Nephron (organoid): ENCODE measurements around the gene TEX48.

Experiments
- H3K27ac Mint-ChIP-seq, 3 experiments: 2 replicates each; pipeline ENCODE4 v1.8.0; 2020; ENCODE audit warnings: mixed read lengths in 3 of 3, mild to moderate bottlenecking in 2 of 3, moderate library complexity in 1 of 3
- H3K27me3 Mint-ChIP-seq: 2 replicates; pipeline ENCODE4 v1.8.0; 2021; ENCODE audit warnings: low read depth, mild to moderate bottlenecking, moderate library complexity, mixed read lengths
- H3K36me3 Mint-ChIP-seq: 2 replicates; pipeline ENCODE4 v1.8.0; 2020; ENCODE audit warnings: low read depth, mixed read lengths
- H3K4me1 Mint-ChIP-seq: 2 replicates; pipeline ENCODE4 v1.8.0; 2020; ENCODE audit warnings: mixed read lengths
- H3K4me3 Mint-ChIP-seq, 3 experiments: 2 replicates each; pipeline ENCODE4 v1.8.0; 2020; ENCODE audit warnings: mild to moderate bottlenecking in 3 of 3, mixed read lengths in 3 of 3, moderate library complexity in 2 of 3
- H3K9me3 Mint-ChIP-seq: 2 replicates; pipeline ENCODE4 v1.8.0; 2020; ENCODE audit warnings: mixed read lengths
- TF ChIP-seq, protein P1 (sequence below), 3 experiments: fragments of 200-600 bp; sonication (generic); IDR thresholded peaks; one replicate each; pipeline ENCODE4 v1.5.0; 2021; ENCODE audit warnings: antibody characterized with exemption in 3 of 3; ENCODE audit not compliant: unreplicated experiment in 3 of 3

The TEX48 gene

DNA sequence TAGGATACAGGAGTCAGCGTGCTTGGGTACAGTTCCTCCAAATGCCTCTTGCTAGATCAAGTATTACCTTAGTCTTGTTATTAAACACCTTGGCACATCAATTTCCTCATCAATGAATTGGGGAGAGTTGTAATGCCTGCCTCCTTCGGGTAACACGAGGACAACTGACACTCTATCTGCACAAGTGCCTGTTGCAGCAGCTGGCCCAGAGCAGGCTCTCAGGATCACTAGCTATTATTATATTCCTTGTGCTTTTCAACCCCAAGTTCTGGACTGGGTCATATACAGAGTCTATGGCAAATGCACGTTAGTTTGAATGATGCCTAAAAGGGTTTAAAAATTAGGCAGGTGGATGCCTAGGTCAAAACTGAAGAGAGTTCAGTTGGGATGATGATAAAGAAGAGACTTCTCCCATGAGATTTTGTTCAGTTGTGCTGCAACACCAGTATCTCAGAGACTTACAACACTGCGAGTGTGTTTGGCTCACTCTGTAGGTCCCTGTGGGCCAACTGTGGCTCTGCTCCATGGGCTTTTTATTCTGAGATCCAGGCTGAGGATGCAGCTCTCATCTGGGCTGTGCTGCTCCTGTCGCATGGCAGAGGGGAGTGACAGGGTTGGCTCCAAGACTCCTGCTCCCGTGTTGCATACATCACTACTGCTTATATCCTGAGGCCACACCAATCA is 41.1 kb upstream of the TEX48 start:
- TF ChIP-seq, protein P1, sequence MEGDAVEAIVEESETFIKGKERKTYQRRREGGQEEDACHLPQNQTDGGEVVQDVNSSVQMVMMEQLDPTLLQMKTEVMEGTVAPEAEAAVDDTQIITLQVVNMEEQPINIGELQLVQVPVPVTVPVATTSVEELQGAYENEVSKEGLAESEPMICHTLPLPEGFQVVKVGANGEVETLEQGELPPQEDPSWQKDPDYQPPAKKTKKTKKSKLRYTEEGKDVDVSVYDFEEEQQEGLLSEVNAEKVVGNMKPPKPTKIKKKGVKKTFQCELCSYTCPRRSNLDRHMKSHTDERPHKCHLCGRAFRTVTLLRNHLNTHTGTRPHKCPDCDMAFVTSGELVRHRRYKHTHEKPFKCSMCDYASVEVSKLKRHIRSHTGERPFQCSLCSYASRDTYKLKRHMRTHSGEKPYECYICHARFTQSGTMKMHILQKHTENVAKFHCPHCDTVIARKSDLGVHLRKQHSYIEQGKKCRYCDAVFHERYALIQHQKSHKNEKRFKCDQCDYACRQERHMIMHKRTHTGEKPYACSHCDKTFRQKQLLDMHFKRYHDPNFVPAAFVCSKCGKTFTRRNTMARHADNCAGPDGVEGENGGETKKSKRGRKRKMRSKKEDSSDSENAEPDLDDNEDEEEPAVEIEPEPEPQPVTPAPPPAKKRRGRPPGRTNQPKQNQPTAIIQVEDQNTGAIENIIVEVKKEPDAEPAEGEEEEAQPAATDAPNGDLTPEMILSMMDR (IDR thresholded peaks at IDR 0.05; ENCODE audit: unreplicated experiment in 3 of 3): no peak

DNA sequence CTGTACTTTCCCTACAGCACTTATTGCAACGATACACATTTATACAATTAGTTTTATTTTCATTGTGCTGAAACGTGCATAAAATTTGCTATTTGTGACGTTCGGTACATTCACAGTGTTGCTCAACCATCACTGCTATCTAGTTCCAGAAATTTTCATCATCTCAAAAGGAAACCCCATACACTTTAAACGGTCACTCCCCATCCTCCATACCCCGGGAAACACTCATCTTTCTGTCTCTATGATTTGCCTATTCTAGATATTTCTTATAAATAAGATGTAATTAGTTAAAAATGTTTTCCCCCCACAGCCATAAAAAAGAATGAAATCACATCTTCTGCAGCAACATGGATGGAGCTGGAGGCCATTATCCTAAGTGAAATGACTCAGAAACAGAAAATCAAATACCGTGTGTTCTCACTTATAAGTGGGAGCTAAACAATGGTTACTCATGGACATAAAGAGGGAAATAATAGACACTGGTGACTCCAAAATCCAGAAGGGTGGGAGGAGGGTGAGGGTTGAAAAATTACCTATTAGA is 40.2 kb upstream of the TEX48 start:
- peaks cover 7% of the 10 kb centered on the region for H3K9me3 Mint-ChIP-seq
- H3K36me3 Mint-ChIP-seq: no peaks in the 10 kb centered on the region
- peaks cover 31% of the 10 kb centered on the region for H3K27me3 Mint-ChIP-seq
- no peak overlapping the region for H3K27ac Mint-ChIP-seq
- H3K4me3 Mint-ChIP-seq: no peak overlapping the region
- H3K4me1 Mint-ChIP-seq: peaks cover 25% of the 10 kb centered on the region
- TF ChIP-seq, protein P1 (IDR thresholded peaks at IDR 0.05; ENCODE audit: unreplicated experiment in 3 of 3): no peak

More for the DNA sequence above, 41.1 kb upstream of the TEX48 start:
- no peak overlapping the region for H3K4me3 Mint-ChIP-seq
- H3K36me3 Mint-ChIP-seq: no peaks in the 10 kb centered on the region
- peaks cover 4% of the 10 kb centered on the region for H3K9me3 Mint-ChIP-seq
- peaks cover 31% of the 10 kb centered on the region for H3K27me3 Mint-ChIP-seq
- H3K27ac Mint-ChIP-seq: no peak overlapping the region
- H3K4me1 Mint-ChIP-seq: peaks cover 25% of the 10 kb centered on the region

DNA sequence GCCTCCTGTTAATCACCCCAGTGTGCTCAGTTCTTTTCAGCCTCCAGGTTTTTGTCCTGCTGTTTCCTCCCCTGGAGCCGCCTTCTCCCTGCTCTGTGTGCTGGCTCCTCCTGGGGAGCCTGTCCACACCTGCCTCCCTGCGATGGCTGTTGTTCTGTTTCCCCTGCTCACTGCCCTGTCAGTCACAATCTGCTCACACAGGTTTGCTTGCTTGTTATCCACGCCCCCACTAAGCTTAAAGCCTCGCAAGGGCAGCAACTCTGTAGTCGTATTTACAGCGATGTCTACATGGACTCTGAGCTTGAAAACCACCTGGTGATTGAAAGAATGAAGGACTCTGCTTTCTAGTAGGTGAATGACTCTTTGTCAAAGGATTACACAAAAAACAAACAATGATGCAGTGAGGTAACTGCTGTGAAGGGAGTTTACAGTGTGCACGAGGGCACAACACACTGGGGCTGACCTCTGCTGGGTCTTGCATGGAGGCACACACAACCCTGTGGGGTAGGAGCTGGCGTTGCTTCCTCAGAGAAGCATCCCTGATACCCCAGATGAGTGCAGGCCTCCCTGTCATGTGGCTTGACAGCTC is 39.6 kb upstream of the TEX48 start:
- Mint-ChIP-seq H3K27ac (no peak overlapping the region), H3K4me1 (peaks cover 25% of the 10 kb centered on the region), H3K9me3 (peaks cover 7% of the 10 kb centered on the region), H3K27me3 (peaks cover 31% of the 10 kb centered on the region), H3K36me3 (no peaks in the 10 kb centered on the region), H3K4me3 (no peak overlapping the region)
- TF ChIP-seq, protein P1 (IDR thresholded peaks at IDR 0.05; ENCODE audit: unreplicated experiment in 3 of 3): no peak

DNA sequence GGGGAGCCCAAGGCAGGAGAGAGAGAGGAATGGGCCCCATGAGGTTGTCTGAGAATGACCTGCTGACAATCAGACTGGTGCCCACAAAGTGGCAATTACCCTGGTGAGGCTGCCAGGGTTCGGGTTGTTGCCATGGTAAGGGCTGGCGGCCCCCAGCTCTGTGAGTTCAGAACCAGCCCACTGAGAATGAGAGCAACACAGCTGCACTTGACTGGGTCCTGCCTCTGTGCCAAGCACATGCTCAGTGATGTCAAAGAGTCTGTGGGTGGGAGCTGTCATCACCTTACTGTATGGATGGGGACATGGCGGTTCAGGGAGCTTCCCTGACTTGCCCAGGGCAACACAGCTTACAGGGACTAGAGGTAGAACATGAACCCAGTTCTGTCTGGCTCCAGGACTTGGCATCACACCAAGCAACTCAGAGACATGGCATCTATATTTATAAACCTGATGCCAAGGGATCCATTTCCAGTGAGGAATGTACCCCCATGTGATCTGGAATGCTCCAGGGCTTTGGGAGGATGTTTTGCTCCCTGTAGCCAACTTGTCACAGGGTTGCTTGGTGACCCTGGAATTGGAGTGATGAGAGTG is 38.2 kb upstream of the TEX48 start:
- TF ChIP-seq, protein P1 (IDR thresholded peaks at IDR 0.05; ENCODE audit: unreplicated experiment in 3 of 3): no peak
- H3K4me1 Mint-ChIP-seq: peaks cover 20% of the 10 kb centered on the region
- H3K36me3 Mint-ChIP-seq: no peaks in the 10 kb centered on the region
- H3K4me3 Mint-ChIP-seq: no peak overlapping the region
- no peak overlapping the region for H3K27ac Mint-ChIP-seq
- H3K9me3 Mint-ChIP-seq: peaks cover 12% of the 10 kb centered on the region
- peaks cover 31% of the 10 kb centered on the region for H3K27me3 Mint-ChIP-seq

DNA sequence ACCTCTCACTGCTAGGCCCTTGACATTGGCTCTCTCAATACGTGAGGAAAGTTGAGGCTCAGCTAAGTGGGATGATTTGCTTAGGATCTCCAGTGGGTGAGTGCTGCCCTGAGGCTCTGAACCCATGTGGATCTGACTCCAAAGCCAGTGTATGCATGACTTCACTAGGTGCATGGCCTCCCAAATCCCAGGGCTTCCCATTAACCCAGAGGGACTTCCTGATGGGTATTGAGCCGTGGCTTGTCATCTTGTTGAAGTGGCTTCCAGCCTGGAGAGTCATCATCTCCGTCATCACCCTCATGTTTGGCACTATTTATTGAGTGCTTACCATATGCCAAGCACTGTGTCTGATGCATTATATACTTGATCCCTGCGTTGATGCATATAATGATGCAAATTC is 37.3 kb upstream of the TEX48 start:
- TF ChIP-seq, protein P1 (IDR thresholded peaks at IDR 0.05; ENCODE audit: unreplicated experiment in 3 of 3): no peak

More for the DNA sequence above, 37.3 kb upstream of the TEX48 start:
- Mint-ChIP-seq H3K27me3 (peaks cover 31% of the 10 kb centered on the region), H3K4me3 (no peak overlapping the region), H3K27ac (no peak overlapping the region), H3K36me3 (no peaks in the 10 kb centered on the region), H3K4me1 (peaks cover 20% of the 10 kb centered on the region), H3K9me3 (peaks cover 14% of the 10 kb centered on the region)
